ENCODE measurements around the gene PARVG.

Gene PARVG

DNA sequence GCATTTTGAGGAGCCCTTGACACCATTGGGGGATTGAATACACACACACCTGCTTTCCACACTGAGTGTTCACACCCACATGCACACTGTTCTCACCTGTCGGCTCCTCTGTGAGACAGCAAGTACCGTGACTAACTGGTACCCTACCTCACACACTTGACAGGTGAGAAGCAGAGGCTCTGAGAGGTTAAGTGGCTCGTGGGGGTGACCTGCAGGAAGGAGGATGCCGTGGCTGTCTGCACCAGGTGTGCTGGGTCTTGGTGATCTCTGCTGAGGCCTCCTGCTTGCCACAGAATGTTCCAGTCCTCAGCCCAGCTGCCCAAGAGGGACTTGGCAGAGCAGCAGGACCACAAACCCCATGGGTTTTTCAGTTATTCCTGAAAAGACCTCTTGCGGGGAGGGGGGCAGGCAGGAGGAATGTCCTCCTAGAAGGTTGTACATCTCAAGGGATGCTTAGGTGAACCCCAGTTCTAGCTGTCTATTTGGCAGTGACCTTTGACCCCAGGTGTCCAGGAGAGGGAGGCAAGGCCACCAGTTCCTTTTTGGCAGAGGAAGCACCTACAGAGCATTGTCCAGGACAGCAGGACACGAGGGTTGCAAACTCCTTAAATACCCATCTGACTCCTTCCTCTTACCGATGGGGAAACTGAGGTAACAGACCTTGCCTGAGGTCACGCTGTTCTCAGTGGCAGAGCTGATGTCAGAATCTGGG, 66.0 kb downstream of the PARVG start:
- peak in 1 of 2 experiments; percentile 7 for DNase-seq

DNA sequence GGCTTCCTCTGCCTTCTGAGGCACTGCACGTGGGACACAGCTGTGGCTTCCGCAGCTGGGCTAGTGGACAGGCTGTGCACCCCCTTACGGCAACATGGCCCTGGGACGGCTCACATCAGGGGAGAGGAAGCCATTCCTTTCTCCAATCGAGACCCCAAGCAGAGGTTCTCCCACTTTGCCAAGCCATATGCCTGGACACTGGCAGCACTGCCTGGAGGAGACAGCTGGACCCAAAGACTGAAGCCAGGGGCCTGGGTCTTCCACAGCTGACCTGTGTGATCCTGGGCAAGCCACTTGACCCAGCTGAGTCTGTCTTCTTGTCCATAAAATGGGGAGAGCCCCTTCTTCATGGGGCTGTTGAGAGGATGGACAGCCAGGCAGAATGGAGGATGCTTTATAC, 66.6 kb downstream of the PARVG start:
- DNase-seq: peak in 1 of 2 experiments; percentile 11

DNA sequence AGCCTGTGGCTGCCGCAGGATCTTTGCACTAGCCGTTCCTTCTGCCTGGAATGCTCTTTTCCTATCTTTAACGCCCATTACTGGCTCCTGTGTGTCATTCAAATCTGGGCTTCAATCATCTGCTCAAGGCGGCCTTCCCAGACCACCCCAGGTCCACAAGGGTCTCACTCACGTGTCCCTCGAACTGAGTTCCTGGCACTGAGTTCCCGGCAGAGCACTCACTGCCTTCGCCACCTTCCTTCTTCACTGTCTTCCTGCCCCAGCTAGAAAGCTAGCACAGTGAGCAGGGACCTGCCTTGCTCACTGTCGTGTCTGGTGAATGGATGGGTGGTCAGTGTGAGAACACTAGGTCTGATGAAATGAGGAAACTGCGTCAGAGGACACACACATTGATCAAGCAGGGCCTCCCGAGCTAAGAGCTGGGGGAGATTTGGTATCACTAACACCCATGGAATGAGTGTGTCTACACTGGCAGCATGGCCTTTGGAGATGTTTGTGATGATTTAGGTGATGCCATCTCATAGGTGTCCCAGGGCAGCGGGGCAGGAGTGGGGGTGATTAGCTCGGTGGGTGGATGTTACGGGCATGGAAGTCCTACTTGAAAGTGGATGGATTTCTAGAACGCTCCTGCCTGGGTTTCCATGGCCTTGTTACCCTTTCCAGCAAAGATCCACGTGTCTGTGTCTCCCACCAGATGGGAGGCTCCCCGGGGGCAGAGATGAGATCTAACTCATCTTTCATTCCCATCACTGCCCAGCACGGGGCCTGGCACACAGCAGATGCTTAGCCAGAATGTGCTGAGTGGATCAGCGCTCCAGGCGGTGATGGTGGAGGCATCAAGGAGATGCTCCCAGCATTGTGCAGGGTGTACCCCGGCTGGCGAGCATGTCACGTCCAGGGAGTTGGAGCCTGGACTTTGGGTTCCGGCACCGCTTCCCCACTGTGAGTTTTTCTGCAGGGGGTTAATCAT, 67.5 kb downstream of the PARVG start:
- peak in 1 of 2 experiments; percentile 2 for DNase-seq

DNA sequence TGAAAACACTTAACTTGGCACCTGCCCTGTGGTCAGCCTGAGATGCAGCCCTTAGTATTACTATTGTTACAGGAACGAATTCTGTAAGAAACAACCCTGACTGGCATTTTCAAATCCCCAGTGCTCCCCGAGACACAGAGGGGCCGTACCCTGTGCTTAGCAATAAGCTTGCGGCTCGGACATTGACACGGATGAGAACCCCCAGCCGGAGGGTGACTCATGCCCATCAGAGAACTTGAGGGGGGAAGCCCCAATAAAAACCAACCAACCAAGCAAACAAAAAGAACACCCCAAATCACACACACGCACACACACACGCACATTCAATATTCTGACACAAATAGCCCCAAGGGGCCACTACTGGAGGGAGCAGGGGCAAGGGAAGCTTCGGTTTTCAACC, 68.2 kb downstream of the PARVG start:
- DNase-seq: no peak

DNA sequence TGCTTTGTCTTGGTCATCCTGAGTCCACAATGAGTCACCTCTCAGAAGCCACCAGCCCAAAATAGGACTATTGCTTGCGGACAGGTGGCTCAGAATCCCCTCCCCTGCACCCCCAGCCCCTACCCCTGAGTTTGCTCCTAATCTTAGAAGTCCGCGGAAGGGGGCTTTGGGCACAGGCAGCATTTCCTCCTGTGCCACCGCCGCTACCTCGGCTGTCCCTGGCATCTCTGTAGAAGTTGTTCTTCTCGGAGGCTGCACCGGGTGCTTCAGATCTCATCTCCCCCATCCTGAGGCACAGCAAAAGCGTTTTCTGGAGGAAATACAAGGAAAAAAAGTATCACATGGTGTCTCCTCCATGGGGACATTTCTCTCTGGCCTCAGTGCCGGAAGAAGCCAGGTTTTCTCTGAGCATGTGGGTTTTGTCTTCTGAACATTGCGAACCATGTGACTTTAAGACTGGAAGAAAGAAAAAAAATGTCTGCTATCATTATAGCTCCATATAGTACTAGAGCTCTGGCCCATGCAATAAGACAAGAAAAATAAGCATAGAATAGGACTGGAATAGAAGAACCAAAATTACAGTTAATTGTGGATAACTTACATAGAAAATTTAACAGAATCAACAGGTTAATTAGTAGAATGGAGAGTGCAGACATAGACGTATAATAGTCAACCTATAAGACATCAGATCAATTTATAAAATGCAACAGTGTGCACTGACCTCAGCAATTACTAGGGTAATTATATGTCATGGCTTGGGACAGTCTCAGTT, 68.8 kb downstream of the PARVG start:
- DNase-seq: no peak

DNA sequence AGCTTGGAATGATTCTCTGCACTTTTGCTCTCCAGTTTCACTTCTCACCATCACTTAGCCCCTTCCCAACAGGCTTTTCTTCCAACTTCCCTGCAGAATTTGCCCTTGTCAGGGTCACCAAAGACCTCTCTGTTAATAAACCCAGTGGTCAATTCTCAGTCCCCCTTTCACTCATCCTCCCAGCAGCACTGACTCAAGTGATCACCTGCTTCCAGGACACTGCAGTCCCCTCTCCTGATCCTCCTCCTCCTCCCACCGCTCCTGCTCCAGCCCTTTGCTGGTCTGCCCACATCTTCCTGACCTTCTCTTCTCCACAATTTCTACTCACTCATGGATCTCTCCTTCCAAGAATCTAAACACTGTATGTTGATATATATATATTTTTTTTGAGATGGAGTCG, 74.1 kb downstream of the PARVG start:
- DNase-seq: no peak

DNA sequence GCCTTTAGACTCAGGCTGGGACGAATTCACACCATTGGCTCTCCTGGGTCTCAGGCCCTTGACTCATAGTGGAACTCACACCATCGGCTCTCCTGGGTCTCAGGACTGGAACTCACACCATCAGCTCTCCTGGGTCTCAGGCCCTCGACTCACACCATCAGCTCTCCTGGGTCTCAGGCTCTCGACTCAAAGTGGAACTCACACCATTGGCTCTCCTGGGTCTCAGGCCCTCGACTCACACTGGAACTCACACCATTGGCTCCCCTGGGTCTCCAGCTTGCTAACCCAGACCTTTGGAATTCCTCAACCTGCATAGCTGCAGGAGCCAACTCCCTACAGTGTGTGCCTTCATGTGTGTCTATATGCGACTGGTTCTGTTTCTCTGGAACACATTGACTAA, 75.4 kb downstream of the PARVG start:
- DNase-seq: no peak

DNA sequence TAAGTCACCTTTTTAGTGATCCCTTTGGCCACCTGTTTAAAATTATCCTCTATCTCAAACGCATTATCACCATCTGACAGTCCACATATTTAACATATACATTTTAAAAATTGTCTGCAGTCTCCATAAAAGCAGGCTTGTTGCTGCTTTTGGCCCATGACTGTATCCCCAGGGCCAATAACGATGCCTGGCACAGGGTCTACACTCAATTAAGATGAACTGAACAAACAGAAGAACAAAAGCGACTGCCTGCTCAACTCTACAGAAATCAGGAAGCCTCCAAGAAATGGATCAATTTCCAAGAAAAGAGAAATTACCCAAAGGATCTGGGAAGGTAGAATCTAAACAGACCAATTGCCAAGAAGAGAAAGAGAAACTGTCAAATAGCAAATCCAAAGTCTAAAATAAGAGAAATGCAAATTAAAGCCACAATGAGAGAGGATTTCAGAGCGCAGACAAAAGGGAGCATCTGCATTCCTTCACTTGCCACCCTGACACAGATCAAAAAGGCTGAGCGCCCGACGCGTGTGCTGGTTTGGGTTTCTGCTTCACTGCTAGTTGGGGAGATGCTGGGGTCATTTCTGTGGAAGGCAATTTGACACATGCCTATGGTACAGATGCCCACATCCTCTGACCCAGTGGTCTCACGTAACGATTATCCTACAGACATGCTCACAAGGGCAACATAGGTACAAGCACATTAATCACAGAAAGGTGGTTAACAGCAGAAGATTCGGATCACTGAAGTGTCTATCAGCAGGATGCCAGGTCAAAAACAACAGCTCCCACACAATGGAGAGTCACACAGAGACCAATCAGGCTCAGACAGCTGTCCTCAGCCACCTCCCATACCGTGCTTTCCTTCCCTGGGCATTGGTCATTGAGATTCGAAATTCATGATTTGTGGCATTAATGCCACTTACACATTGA, 76.1 kb downstream of the PARVG start:
- DNase-seq: no peak
